HG02588 (cell line): Measurements from ENCODE around the gene GRIK5.
"Not testable (repeated sequence)": the region's sequence is repeated elsewhere in the genome, so short reads cannot be mapped to it uniquely, and the experiment has no call there.

Experiments used
- ATAC-seq: cut with Tn5 transposase; IDR thresholded peaks from one replicate; pipeline ENCODE4 v1.9.1; 2021; ENCODE audit warnings: mild to moderate bottlenecking, moderate library complexity; ENCODE audit not compliant: unreplicated experiment

The GRIK5 gene

DNA sequence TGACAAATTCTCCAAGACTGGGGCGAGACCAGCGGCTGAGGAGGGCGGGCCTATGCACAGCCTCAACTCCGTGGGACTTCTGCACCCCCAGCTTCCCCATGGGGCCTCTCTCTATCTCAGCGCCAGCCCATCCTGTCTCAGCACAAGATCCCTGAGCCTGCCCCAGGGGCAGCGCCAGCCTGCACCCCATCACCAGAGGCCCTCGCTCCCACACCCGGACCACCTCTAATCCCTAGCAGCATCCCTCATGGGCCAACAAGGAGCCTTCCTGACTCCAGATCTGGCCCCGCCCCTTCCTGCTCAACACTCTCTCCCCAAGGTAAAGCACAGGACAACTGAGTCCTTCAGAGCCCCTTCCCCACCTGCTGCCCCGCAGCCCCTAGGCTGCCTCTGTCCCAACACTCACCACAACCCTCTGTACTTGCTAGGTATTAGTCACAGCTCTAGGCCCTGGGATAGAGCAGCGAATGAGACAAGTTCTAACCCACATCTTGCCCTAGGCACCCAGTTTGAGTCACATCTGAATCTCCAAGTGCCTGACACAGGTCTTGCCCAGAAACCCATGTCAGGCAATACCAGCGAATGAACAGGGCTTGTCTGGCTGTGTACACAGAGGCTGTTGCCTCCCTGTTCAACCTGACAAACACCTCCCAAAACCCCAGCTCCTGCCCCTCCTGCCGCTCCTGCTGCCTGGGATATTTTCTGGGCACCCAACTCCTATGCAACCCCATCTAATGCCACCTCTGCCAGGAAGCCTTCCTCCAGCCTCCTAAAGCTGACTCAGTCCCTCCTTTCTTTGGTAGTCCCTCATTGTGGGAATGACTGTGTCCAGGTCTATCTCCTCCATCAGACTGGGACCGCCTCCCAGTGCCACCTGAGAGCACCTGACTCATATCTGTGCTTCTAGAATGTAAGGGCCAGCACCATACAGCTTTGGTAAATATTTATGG lies 18.6 kb downstream of the GRIK5 start:
- no peak for ATAC-seq

DNA sequence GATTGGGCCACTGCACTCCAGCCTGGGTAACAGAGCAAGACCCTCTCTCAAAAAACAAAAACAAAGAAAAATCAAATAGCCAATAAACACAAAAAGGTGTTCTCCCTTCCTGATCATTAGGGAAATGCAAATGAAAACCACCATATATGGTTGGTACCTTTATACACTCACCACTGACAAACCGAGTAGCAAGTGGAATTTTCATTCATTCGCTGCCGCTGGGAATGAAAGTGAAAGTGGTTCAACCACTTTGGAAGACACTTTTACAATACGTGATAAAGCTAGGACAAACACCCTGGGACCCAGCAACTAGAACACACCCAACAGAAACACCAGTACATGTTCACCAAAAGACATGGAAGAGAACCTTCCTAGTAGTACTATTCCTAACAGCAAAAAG lies 21.0 kb downstream of the GRIK5 start:
- no peak for ATAC-seq

DNA sequence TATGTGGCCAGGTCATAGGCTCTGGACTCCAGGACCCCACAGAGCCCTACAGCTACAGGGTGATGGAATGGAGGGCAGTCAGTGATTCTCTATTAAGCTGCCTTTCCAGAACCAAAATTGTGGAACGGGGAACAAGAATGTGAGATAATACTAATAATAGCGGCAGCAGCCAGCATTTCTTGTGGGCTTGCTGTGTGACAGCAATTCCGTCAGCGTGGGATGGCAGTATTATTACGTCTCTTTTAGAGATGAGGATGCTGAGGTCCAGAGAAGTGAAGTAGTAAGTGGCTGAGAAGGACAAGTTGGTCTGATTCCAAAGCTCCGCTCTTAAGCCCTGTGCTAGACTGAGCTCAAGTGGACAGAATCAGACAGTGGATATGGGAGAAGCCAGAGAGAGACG lies 24.4 kb downstream of the GRIK5 start:
- ATAC-seq = no peak

DNA sequence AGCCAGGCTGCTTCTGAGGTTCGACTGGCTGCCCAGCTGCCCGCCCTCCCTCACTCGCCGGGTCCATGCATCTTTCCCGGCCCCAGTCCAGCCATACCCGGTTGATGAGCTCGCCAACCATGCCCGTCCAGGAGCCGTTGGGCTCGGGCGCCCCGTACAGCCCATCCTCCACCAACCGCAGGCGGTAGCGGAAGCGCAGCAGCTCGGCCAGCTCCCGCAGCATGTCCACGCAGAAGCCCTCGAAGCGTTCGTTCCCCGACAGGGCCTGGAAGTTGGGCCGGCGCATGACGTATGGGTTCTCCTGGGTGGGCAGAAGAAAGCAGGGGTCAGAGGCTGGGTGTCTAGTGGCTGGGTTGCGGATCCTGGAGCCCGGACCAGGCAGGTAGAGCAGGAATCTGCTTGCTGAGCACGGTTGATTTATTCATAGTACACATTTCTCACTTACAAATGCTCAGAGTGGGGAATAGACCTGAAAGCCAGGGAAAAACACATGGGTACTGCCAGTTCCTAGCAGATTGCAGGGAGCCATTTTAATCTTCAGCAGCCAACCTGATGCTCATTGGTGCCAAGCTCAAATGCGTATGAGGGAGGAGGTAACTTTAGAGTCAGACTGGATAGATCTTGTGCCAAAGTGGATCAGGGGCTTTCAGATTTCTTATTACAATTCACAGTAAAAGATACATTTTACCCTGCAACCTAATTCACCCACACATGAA lies 27.4 kb downstream of the GRIK5 start:
- no peak for ATAC-seq

DNA sequence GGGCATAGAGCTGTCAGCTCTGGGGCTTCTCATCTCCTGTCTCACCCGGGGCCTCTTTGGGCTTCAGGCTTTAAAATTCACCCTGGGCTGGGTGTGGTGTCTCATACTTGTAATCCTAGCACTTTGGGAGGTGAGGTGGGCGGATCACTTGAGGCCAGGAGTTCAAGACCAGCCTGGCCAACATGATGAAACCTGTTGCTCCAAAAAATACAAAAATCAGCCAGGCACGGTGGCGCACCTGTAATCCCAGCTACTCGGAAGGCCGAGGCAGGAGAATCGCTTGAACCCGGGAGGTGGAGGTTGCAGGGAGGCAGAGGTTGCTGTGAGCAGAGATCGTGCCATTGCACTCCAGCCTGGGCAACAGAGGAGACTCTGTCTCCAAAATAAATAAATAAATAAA lies 29.5 kb downstream of the GRIK5 start:
- ATAC-seq = not testable (repeated sequence)

DNA sequence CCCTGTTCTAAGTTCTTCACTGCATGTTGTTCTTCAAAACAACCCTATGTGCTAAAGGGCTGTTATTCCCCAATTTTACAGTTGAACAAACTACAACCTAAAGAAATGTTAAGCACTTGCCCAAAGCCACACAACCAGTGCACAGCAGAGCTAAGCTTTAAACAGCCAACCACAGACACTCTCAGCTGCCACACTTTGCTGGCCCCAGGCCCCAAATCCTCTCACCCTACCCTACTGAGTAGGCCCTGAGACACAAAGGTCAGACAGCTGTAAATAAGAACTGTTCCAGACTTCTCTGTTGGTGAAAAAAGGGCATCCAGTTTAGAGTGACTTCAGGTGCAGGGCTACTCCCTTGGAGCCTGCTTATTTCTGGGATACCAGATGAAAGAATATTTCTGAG lies 30.0 kb downstream of the GRIK5 start:
- no peak for ATAC-seq

DNA sequence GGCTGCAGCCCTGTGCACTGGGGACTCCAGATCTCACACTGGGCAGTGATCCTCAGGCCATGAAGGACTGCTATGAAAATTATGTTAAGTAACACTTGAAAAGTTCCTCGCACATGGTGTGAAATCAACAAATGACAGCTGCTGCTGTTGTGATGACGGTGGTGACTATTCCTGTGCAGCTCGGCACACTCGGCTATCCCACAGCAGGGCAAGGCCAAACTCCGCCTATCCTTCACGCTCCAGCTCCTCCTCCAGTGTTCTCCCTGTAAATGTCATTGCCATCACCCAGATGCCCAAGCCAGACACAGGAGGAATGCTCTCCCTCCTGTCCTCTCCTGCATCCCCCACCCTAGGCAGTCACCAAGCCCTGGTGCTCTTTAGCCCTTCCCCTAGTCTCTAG lies 31.3 kb downstream of the GRIK5 start:
- no peak for ATAC-seq

DNA sequence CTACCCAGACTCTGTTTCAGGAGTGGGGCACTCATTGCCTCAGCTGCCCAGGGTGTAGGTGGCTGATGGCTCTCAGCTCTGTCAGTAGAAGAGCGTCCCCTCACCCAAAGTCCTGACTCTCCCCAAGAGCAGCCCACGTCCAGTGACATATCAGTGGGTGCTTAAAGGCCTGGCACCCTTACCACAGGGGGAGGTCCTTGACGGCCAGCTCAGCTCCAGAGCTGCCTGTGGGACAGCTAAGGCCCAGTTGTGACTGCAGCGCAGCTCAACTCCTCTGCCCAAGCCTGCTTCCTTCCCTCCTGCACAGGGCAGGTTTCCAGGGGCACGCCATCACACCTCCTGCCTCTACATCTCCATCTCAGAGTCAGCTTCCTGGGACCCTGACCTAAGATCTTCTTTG lies 32.4 kb downstream of the GRIK5 start:
- ATAC-seq = no peak

DNA sequence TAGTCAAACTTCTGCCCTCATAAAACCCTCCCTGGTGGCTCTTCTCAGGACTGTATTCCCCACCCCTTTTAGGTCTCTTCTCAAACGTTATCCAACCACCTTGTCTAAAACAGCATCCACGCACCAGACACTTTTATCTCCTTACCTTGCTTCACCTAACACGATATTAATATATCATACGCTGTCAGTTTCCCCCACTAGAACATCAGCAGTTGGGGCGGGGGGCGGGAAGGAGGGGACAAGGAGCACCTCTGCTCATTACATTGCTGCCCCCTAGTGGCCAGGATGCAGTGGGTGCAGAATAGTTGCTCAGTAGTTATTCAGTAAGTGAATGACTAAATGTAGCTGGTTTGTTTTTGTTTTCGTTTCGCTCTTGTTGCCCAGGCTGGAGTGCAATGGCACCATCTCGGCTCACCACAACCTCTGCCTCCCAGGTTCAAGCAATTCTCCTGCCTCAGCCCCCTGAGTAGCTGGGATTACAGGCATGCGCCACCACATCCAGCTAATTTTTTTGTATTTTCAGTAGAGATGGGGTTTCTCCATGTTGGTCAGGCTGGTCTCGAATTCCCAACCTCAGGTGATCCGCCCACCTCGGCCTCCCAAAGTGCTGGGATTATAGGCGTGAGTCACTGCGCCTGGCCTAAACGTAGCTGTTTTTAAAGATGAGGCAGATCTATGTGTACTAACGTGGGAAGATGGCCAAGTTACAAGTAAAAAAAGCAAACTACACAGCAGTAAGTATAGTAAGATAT lies 35.2 kb downstream of the GRIK5 start:
- not testable (repeated sequence) for ATAC-seq

DNA sequence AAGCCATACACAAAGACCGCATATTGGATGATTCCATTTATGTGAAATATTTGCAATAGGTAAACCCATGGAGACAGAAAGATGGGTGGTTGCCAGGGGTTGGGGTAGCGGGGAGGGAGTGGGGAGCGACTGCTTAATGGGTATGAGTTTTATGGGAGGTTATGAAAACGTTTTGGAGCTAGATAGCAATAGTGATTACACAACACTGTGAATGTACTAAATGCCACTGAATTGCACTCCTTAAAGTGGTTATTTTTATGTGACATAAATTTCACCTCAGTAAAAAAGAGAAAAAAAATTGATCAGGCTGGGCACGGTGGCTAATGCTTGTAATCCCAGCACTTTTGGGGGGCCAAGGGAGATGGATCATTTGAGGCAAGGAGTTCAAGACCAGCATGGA lies 36.6 kb downstream of the GRIK5 start:
- ATAC-seq = no peak

DNA sequence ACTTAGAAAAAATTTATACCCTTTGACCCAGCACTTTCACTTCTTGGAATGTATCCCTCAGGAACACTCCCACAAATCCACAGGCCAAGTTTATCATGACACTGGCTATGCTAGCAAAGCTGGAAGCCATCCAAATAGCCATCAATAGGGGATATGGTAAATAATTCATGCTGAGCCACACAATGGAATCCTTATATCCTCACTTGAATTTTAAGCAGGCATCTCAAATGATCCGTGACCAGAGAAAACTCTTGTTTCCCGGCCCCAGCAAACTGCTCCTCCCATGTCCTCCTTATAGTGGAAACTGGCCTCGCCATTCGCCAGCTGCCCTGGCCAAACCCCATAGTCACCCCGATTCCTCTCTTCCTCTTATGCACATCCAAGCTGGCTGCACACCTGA lies 37.6 kb downstream of the GRIK5 start:
- no peak for ATAC-seq

DNA sequence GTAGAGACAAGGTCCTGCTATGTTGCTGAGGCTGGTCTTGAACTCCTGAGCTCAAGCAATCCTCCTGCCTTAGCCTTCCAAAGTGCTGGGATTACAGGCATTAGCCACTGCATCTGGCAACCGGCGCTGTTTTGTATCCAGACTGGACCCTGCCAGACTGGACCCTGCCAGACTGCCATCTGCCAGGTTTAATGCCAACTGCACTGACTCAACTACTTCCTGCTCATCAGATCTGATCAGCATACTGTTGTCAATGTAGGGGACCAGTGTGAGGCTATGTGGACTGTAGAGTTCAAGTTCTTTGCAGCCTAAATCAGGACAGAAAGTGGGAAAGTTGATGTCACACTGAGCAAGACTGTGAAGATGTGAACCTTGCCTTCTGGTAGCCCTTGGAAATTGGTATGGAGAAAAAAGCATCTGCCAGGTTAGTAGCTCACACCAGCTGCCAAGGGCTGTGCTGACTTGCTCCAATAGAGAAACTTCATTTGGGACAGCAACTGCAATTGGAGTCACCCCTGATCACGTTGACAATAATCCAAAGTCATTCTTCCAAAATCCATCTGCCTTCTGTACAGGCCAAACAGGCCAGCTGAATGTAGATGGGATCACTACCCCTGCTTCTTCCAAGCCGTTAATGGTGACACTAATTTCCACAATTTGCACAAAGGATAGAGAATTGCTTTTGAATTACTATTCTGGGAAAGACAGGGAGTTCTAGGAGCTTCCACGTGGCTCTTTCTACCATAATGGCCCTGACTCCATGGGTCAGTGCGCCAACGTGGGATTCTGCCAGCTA lies 39.2 kb downstream of the GRIK5 start:
- no peak for ATAC-seq

DNA sequence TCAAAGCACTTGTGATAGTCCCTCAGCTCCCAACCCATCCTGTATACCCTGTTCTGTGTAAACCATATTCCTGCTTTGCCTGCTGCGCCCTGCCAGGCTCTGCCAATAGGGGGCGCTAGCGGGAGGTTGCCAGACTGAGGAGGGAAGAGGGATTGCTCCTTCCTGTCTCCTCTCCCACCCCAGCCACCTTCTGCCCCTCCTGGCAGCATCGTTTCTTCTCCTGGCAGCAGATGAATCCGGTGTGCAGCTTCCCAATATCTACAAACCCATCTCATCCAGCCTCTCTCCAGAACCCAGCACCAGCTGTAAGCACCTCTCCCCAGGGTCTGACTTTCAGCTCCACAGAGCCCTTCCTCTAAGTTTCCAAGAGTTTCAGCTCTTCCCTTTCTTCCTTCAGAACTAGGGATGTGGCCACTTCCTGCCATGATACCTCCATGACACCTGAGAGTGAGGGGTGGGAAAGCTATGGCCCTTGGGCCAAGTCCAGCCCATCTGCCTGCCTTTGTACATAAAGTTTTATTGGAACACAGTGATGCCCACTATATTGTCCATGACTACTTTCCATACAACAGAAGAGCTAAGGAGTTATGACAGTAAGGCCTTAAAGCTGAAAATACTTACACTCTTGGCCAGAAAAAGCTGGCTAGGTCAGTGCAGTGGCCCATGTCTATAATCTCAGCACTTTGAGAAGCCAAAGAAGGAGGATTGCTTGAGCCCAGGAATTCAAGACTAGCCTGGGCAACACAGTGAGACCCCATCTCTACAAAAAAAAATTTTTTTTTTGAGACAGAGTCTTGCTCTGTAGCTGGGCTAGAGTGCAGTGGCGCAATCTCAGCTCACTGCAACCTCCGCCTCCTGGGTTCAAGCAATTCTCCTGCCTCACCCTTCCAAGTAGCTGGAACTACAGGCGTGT lies 41.4 kb downstream of the GRIK5 start:
- ATAC-seq = no peak

DNA sequence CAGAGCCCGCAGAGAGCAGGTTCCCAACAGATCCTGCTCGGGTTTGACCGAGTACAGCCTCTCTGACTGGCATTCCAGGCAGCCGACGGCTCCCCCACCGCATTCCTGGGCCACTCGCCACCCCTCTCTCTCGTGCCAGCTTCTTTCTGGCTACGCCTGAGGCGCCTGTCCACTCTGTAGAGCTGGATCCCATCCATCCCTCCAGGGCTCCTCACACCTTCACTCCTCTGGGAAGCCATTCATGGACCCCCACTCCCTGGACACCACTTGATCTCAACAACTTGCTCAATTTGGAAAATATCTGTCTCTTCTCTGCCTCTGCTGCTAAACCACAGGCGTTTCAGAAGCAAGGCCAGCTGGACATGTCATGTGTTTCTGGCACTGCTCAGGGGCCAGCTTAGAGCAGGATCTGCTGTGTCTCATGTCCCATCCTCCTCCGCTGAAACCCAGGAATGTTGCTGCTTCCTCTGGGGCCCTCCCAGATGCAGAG lies 45.3 kb downstream of the GRIK5 start:
- no peak for ATAC-seq

DNA sequence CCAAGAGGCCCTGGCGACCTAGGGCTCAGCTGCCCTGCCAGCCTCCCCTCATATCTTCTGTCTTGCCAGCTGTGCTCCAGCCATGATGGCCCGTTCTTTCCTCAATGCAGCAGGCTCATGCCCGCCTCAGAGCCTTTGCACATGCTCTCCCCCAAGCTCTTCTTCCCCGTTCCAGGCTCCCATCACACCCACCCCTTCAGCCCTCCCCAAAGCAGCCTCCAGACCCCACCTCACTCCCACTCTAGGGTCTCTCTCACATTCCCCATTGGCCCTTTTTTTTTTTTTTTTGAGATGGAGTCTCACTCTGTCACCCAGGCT lies 46.1 kb downstream of the GRIK5 start:
- no peak for ATAC-seq

DNA sequence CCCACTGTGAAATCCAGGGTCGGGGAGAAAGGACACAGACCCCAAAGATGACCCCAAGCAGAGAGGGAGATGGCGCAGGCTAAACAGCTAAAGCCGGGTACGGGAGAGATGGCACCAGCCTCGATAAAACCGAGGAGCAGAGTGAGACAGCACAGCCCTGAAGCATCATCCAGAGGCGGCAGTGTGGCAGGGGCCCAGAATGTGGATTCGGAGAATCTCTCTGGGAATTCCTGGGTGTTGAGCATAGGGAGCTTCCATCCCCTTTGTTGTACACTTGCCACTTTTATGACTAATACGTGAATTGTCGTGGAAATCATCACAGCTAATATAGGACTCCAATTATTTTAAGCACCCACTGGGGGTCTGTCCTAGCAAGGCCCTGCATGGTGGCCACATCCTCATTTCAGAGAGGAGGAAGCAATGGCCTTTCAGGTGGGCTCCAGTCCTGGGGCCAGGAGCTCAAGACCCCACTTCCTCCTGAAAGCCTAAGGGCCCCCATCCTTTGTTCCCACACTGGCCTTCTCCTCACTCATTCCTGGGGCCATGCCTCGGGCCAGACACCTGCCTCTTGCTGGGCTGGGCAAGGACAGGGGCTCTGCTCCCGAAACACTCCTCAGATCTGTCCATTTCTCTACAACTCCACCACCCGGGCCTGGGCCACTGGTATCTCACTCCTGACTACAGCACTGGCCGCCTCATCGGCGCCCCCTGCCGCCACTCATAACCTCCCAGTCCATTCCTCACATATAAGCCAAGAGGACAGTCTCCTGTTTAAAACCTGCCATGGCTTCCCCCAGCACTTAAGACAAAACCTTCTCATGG lies 46.7 kb downstream of the GRIK5 start:
- no peak for ATAC-seq

DNA sequence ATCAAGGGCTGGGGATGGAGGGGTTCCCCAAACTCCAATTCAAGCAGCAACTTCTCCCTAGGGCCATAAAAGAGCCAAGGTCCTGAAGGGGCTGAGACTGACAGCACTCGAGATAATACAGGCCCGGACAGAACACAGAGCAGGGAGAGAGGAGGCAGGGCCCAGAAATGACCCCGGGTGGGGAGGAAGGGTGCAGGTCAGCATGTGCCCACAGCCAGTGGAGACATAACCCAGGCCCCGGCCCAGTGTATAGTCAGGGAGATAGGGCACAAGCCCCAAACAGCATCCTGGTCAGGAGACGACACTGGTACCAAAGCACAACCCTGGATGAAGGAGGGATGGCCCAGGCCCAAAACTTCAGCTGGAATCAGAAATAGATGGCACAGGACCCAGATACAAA lies 47.4 kb downstream of the GRIK5 start:
- ATAC-seq = no peak

DNA sequence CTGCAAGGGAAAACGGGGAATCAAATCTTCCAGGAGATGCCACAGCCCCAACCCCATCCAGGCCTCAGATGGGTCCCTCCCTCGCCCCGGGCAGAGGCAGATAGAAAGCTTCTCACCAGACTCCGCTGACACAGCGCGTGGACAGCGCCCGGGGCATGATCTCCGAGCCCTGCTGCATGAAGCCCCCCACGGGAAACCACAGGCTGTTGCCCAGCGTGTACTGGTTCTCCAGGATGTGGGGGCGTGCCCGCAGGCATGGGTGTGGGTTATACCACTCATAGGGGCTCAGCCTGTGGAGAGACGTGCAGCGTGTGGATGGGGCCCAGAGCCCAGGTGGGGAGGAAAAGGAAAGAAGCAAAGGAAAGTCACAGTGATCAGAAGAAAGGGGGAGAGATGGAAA lies 48.8 kb downstream of the GRIK5 start:
- ATAC-seq = no peak
